ENCODE measurements around the gene RHOG. TPM values are rescaled to one million over a fixed set of nuclear protein-coding genes. Genes with fewer than 3 reads are reported as not detected.

RHOG gene
- total RNA-seq, 6 experiments from 2014 or later, result 57.8 to 72.3 (median 66.4) TPM

DNA sequence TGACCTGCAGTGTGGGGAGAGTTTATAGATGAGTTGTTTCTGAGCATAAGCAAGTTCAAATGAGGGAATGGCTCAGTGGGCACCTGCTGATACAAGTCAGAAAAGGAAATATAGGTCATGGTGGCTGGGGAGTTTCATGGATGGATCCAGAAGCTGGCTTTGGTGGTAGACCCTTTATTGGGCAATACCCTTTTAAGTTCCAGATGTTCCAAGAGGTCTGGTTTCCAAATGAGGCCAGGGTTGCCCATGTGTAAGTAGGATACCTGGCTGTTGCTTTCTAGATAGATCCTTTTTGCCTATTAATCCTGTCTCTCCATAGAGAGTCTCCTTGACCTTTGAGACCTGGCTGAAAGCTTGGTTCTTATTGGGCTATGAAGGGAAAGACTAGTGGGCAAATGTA, 16.9 kb upstream of the RHOG start:
- TF ChIP-seq, protein P1, sequence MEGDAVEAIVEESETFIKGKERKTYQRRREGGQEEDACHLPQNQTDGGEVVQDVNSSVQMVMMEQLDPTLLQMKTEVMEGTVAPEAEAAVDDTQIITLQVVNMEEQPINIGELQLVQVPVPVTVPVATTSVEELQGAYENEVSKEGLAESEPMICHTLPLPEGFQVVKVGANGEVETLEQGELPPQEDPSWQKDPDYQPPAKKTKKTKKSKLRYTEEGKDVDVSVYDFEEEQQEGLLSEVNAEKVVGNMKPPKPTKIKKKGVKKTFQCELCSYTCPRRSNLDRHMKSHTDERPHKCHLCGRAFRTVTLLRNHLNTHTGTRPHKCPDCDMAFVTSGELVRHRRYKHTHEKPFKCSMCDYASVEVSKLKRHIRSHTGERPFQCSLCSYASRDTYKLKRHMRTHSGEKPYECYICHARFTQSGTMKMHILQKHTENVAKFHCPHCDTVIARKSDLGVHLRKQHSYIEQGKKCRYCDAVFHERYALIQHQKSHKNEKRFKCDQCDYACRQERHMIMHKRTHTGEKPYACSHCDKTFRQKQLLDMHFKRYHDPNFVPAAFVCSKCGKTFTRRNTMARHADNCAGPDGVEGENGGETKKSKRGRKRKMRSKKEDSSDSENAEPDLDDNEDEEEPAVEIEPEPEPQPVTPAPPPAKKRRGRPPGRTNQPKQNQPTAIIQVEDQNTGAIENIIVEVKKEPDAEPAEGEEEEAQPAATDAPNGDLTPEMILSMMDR (IDR thresholded peaks at IDR 0.05), result no peak
- Mint-ChIP-seq H3K9me3 (no peaks in the 10 kb centered on the region), H3K27ac (no peak overlapping the region), H3K4me1 (ENCODE audit: low read depth) (peaks cover 62% of the 10 kb centered on the region), H3K4me3 (peak overlapping the region; percentile 57), H3K27me3 (ENCODE audit: insufficient read depth) (peaks cover 2% of the 10 kb centered on the region), H3K36me3 (ENCODE audit: low read depth) (0 out of 2 replicates have a peak, but pooled peaks cover 4% of the 10 kb centered on the region)
- DNase-seq, result no peak

DNA sequence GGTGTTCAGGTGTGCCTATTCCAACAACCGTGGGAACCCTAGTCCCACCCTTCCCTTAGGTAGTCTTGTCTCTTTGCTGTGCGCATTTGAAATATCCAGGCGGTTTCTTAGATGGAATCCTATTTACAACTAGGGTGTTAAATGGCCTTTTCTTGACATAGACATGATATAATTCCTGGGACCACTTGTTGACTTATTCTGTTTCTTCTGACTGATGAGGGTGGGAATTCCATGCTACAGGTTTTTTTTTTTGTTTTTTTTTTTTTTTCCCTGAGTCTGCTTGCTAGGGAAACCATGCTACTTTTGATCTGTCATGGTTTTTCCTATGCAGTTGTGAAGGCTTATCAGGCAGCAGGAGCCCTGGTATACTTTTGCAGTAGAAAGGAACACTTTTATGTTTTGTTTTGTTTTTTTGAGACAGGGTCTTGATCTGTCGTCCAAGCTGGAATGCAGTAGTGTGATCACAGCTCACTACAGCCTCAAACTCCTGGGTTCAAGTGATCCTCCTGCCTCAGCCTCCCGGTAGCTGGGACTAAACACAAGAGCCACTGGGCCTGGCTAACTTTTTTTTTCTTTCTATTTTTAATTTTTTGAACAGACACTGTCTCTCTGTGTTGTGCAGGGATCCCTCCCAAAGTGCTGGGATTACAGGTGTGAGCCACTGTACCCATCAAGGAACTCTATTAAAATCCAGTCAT, 16.2 kb upstream of the RHOG start:
- H3K27me3 Mint-ChIP-seq (ENCODE audit: insufficient read depth), result peaks cover 2% of the 10 kb centered on the region
- no peak for DNase-seq
- 0 out of 2 replicates have a peak overlapping the region, but pooled peaks have one; percentile 84 for H3K27ac Mint-ChIP-seq
- 0 out of 2 replicates have a peak, but pooled peaks cover 4% of the 10 kb centered on the region for H3K36me3 Mint-ChIP-seq (ENCODE audit: low read depth)
- peak overlapping the region; percentile 96 for H3K4me3 Mint-ChIP-seq
- TF ChIP-seq, protein P1 (IDR thresholded peaks at IDR 0.05), result no peak
- H3K9me3 Mint-ChIP-seq, result no peaks in the 10 kb centered on the region
- peaks cover 62% of the 10 kb centered on the region for H3K4me1 Mint-ChIP-seq (ENCODE audit: low read depth)

DNA sequence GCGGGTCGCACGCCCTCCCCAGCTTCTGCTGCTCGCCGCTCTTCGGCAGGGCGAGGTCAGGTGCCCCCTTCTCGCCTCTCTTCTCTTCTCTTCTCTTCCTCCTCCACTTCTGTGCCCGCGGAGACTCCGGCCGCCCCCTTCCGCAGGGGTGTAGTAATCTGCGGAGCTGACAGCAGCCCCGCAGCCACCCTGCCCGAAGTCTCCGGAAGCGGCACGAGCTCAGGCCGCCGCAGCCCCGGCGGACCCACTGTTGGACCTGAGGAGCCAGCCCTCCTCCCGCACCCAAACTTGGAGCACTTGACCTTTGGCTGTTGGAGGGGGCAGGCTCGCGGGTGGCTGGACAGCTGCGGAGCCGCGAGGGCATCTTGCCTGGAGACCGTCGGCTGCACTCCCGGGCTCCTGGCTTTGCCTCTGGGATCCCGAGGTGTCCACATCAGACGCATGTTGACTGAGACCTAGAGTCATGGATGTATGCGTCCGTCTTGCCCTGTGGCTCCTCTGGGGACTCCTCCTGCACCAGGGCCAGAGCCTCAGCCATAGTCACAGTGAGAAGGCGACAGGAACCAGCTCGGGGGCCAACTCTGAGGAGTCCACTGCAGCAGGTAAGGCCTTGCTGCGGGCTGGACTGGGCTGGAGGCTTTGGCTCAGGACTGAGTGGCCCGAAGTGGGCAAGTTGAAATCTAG, 15.2 kb upstream of the RHOG start:
- DNase-seq, result no peak
- peak overlapping the region; percentile 84 for H3K27ac Mint-ChIP-seq
- peak overlapping the region; percentile 96 for H3K4me3 Mint-ChIP-seq
- H3K27me3 Mint-ChIP-seq (ENCODE audit: insufficient read depth), result peaks cover 3% of the 10 kb centered on the region
- 0 out of 2 replicates have a peak, but pooled peaks cover 4% of the 10 kb centered on the region for H3K36me3 Mint-ChIP-seq (ENCODE audit: low read depth)
- H3K9me3 Mint-ChIP-seq, result no peaks in the 10 kb centered on the region
- peaks cover 61% of the 10 kb centered on the region for H3K4me1 Mint-ChIP-seq (ENCODE audit: low read depth)
- TF ChIP-seq, protein P1 (IDR thresholded peaks at IDR 0.05), result no peak

DNA sequence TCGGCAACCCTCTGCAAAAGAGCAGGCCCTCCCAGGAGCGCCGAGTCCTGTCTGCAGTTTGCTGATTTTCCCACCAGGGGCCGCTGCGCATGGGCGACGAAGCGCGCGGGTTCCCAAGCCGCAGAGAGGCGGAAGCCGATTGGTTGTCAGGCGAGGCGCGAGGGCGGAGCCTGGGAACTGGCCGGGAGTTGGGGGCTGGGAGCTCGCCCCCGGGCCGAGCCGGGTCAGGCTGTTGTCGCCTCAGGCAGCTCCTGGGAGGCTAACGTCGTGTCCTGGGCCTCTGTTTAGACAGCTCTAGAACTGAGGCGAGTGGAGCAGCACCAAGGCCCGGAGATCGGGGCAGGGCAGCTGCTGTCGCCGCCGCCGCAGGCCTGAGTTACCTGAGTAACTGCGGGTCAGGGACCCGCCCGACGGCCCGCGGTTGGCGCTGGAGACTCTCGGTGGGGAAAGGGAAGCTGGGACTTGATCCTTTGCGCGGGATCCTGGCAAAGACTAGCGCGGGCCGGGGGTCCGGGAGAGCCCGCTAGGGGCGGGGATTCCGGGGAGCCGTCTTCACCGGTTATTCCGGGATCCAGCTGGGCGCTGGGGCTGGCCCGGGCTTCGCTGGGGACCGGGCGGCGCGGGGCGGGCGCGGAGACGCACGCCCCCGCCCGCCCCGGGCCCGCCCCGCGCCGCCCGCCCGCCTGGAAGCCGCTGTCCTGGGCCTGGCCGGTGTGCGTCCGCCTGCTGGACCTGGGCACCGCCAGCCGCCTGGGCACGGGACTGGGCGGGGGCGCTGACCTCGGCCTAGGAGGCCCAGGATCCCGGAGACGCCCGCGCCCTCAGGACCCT, 14.4 kb upstream of the RHOG start, which contains the start of gene STIM1:
STIM1 (plus strand) TSS at position 688 of the 831 bp plus-strand sequence. CDS start 607 bp downstream, outside the sequence.
- peaks cover 53% of the 10 kb centered on the region for H3K4me1 Mint-ChIP-seq (ENCODE audit: low read depth)
- peak within 1 kb of the TSS; percentile 96 for H3K4me3 Mint-ChIP-seq
- peaks cover 6% of the 10 kb centered on the region for H3K27me3 Mint-ChIP-seq (ENCODE audit: insufficient read depth)
- TF ChIP-seq, protein P1 (IDR thresholded peaks at IDR 0.05), result peak; percentile 99
- peak; percentile 90 for DNase-seq
- H3K36me3 Mint-ChIP-seq (ENCODE audit: low read depth), result 0 out of 2 replicates have a peak, but pooled peaks cover 4% of the 10 kb centered on the region
- peak within 1 kb of the TSS; percentile 84 for H3K27ac Mint-ChIP-seq
- H3K9me3 Mint-ChIP-seq, result no peaks in the 10 kb centered on the region

DNA sequence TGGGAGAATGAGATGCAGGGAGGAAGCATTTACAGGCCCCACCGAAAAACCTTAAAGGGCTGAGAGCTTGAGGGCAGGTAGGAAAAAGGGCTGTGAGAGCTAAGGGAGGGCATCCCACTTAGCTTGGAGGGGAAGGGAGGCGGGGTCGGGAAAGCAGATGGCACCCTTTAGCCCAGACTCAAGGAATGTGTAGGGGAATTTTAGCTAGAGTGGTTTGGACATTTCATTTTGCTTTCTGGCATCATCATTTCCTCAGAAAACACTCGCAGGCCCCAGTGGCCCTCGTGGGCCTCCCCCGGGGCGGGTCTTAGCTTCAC, 13.9 kb upstream of the RHOG start:
- H3K27ac Mint-ChIP-seq, result peak overlapping the region; percentile 82
- peak overlapping the region; percentile 87 for H3K4me3 Mint-ChIP-seq
- TF ChIP-seq, protein P1 (IDR thresholded peaks at IDR 0.05), result no peak
- peaks cover 6% of the 10 kb centered on the region for H3K27me3 Mint-ChIP-seq (ENCODE audit: insufficient read depth)
- H3K4me1 Mint-ChIP-seq (ENCODE audit: low read depth), result peaks cover 49% of the 10 kb centered on the region
- H3K9me3 Mint-ChIP-seq, result no peaks in the 10 kb centered on the region
- no peak for DNase-seq
- 0 out of 2 replicates have a peak, but pooled peaks cover 4% of the 10 kb centered on the region for H3K36me3 Mint-ChIP-seq (ENCODE audit: low read depth)

Measured in HFFc6 (cell line).